ENCODE data around the gene OR7A5. TPM values are rescaled to one million over a fixed set of nuclear protein-coding genes. Genes with fewer than 3 reads are reported as not detected.
A peak's percentile ranks its signal among the peaks of the same experiment; 100 is the strongest.
"Not testable (repeated sequence)": the region's sequence is repeated elsewhere in the genome, so short reads cannot be mapped to it uniquely, and the experiment has no call there.

The OR7A5 gene
- total and polyA plus RNA-seq, 2 of the 8 experiments (the other 6 are each of a cell fraction or from before 2014, with no cell fraction given): not detected

GRCh38 chr19:14781713-14782536 is 53.1 kb downstream of the OR7A5 start:
- H3K4me2 ChIP-seq (ENCODE audit: insufficient read depth in 1 of 2, low read depth in 2 of 2, low read length in 2 of 2); H2BK12ac ChIP-seq (ENCODE audit: low read depth, low read length); H2BK20ac ChIP-seq (ENCODE audit: low read length); H3K4me1 ChIP-seq (replicated peaks in 1 of 4; ENCODE audit: control insufficient read depth in 3 of 4, insufficient read depth in 4 of 4, low read length in 3 of 4); H4K20me1 ChIP-seq (replicated peaks in 1 of 2; ENCODE audit: control insufficient read depth in 1 of 2, insufficient read depth in 2 of 2, low read length in 2 of 2); H4K5ac ChIP-seq (ENCODE audit: insufficient read length, low read depth, low read length); H2AFZ ChIP-seq (ENCODE audit: low read length); H4K8ac ChIP-seq (ENCODE audit: extremely low read depth, insufficient read depth, low read length); H3K4me3 ChIP-seq (ENCODE audit: extremely low read depth in 1 of 4, insufficient read depth in 2 of 4, low read depth in 3 of 4, low read length in 4 of 4); H2BK5ac ChIP-seq (ENCODE audit: low read depth, low read length); H3K79me1 ChIP-seq (ENCODE audit: low read depth, low read length); H3K56ac ChIP-seq (replicated peaks; ENCODE audit: insufficient read length, low read depth, low read length); FAIRE-seq; H4K91ac ChIP-seq (replicated peaks; ENCODE audit: insufficient read length, low read length); H3K36me3 ChIP-seq (ENCODE audit: control insufficient read depth in 2 of 4, insufficient read depth in 4 of 4, low read length in 3 of 4); H3K23ac ChIP-seq (ENCODE audit: insufficient read length); H2BK15ac ChIP-seq (ENCODE audit: low read length); H3K9ac ChIP-seq (replicated peaks in 1 of 4; ENCODE audit: extremely low read depth in 1 of 4, low read depth in 3 of 4, low read length in 3 of 4); H2BK120ac ChIP-seq (replicated peaks; ENCODE audit: low read depth, low read length); H3K79me2 ChIP-seq (ENCODE audit: control insufficient read depth in 1 of 2, insufficient read depth in 2 of 2, low read length in 2 of 2); H3K14ac ChIP-seq (ENCODE audit: insufficient read length); H3K27me3 ChIP-seq (replicated peaks in 1 of 4; ENCODE audit: control insufficient read depth in 3 of 4, extremely low read depth in 1 of 4, insufficient read depth in 3 of 4, low read length in 3 of 4); H3K4ac ChIP-seq (replicated peaks; ENCODE audit: insufficient read length, low read depth, low read length); H3K9me3 ChIP-seq (ENCODE audit: insufficient read depth in 2 of 2, low read depth in 1 of 2, low read length in 1 of 2); H3K27ac ChIP-seq (ENCODE audit: low read depth, low read length); H3K23me2 ChIP-seq (ENCODE audit: low read depth, low read length); H2AK5ac ChIP-seq (ENCODE audit: low read depth, low read length); H3K18ac ChIP-seq (ENCODE audit: extremely low read depth, low read length): not testable (repeated sequence)
- DNase-seq (ENCODE audit: low read depth in 1 of 2, low spot score in 2 of 2): peak in 1 of 2 experiments; percentile 4
- ChIA-PET CTCF (ENCODE audit: partially characterized antibody) (interaction anchor here (0.6 to 1.2 kb wide), 4 partner anchors 20 to 310 kb away, joined by 3 to 5 read pairs (median 3); no protein-coding TSS in a partner anchor), POLR2A (ENCODE audit: partially characterized antibody) (interaction anchor here (1.0 kb wide), 1 partner anchor 23 kb away, joined by 3 read pairs; no protein-coding TSS in a partner anchor)
- 92% methylated on average over 17 of the region's 17 CpGs; no CpG with 5 or more reads in 1 of the 2 experiments for WGBS, 2 experiments (ENCODE audit: extremely low coverage in 1 of 2, insufficient coverage in 1 of 2, insufficient read length in 1 of 2, insufficient replicate concordance in 2 of 2, low coverage in 1 of 2, low lambda C conversion rate in 2 of 2, missing lambda C conversion rate in 1 of 2)
